CD8-positive, alpha-beta memory T cell (primary cell): ENCODE data around the gene PTPRE. TPM values are rescaled to one million over a fixed set of nuclear protein-coding genes. Genes with fewer than 3 reads are reported as not detected.

Experiments used
- CTCF ChIA-PET: fragments of 350-600 bp; sonication (Branson Sonifier 250); formaldehyde crosslinking; loops from one replicate; lab custom pipeline; 2021; ENCODE audit warnings: antibody characterized with exemption; lab: Charles Lee
- POLR2A ChIA-PET: fragments of 350-600 bp; sonication (Branson Sonifier 250); formaldehyde crosslinking; loops from one replicate; lab custom pipeline; 2021; ENCODE audit warnings: antibody characterized with exemption; lab: Charles Lee
- DNase-seq, 5 donors: peaks; one replicate each; pipeline versions ENCODE4 v3.0.0 to v3.0.0-alpha.2; 2020 to 2022; ENCODE audit warnings: mixed read lengths in 1 of 5
- H3K27ac ChIP-seq: one replicate; pipeline ENCODE4 v1.7.0; 2013; ENCODE audit warnings: low read depth, mild to moderate bottlenecking, low read length, moderate library complexity
- H3K27me3 ChIP-seq: 2 replicates; pipeline ENCODE4 v1.7.0; 2013; ENCODE audit warnings: low read length, mild to moderate bottlenecking; ENCODE audit not compliant: insufficient read depth, poor library complexity, severe bottlenecking
- H3K36me3 ChIP-seq: 2 replicates; pipeline ENCODE4 v1.7.0; 2013; ENCODE audit warnings: mild to moderate bottlenecking, low read length, moderate library complexity; ENCODE audit not compliant: insufficient read depth
- H3K4me1 ChIP-seq: 2 replicates; pipeline ENCODE4 v1.7.0; 2013; ENCODE audit warnings: mild to moderate bottlenecking, low read length, moderate library complexity; ENCODE audit not compliant: insufficient read depth
- H3K4me3 ChIP-seq: 2 replicates; pipeline ENCODE4 v1.7.0; 2013; ENCODE audit warnings: mild to moderate bottlenecking, low read length
- H3K9me3 ChIP-seq: 2 replicates; pipeline ENCODE4 v1.7.0; 2013; ENCODE audit warnings: mild to moderate bottlenecking, low read length
- H3K27ac Mint-ChIP-seq, 8 donors: one replicate each; pipeline ENCODE4 v1.8.0; 2020 to 2021; ENCODE audit warnings: mixed read lengths in 8 of 8, mild to moderate bottlenecking in 6 of 8, inconsistent platforms in 3 of 8, moderate library complexity in 3 of 8
- H3K27me3 Mint-ChIP-seq, 2 donors: one replicate each; pipeline ENCODE4 v1.8.0; 2020 to 2021; ENCODE audit warnings: mixed read lengths in 2 of 2, mild to moderate bottlenecking in 1 of 2, moderate library complexity in 1 of 2
- H3K36me3 Mint-ChIP-seq, 3 donors: one replicate each; pipeline ENCODE4 v1.8.0; 2020 to 2021; ENCODE audit warnings: mixed read lengths in 3 of 3, inconsistent platforms in 1 of 3, mild to moderate bottlenecking in 1 of 3
- H3K4me1 Mint-ChIP-seq, 3 donors: one replicate each; pipeline ENCODE4 v1.8.0; 2020 to 2021; ENCODE audit warnings: mixed read lengths in 3 of 3, inconsistent platforms in 1 of 3, mild to moderate bottlenecking in 1 of 3
- H3K4me3 Mint-ChIP-seq, 7 donors: one replicate each; pipeline ENCODE4 v1.8.0; 2020 to 2021; ENCODE audit warnings: mixed read lengths in 7 of 7, mild to moderate bottlenecking in 6 of 7, moderate library complexity in 4 of 7, inconsistent platforms in 2 of 7
- H3K9me3 Mint-ChIP-seq, 5 donors: one replicate each; pipeline ENCODE4 v1.8.0; 2020 to 2022; ENCODE audit warnings: mixed read lengths in 5 of 5, mild to moderate bottlenecking in 3 of 5, moderate library complexity in 2 of 5, inconsistent platforms in 1 of 5
- polyA plus RNA-seq: library from polyadenylated mRNA; unstranded; fragments of 300-500 nt; fragmentation: Illumina TruSeq; gene quantifications from one replicate; pipeline ENCODE4 v1.2.3, GENCODE V29; 2021
- total RNA-seq, 2 experiments: library from RNA; stranded (reverse); gene quantifications; one replicate each; pipeline ENCODE4 v1.2.3, GENCODE V29; 2021

Gene PTPRE
- total and polyA plus RNA-seq, 3 experiments from 2014 or later: 25.2 to 29.5 (median 26.0) TPM

DNA sequence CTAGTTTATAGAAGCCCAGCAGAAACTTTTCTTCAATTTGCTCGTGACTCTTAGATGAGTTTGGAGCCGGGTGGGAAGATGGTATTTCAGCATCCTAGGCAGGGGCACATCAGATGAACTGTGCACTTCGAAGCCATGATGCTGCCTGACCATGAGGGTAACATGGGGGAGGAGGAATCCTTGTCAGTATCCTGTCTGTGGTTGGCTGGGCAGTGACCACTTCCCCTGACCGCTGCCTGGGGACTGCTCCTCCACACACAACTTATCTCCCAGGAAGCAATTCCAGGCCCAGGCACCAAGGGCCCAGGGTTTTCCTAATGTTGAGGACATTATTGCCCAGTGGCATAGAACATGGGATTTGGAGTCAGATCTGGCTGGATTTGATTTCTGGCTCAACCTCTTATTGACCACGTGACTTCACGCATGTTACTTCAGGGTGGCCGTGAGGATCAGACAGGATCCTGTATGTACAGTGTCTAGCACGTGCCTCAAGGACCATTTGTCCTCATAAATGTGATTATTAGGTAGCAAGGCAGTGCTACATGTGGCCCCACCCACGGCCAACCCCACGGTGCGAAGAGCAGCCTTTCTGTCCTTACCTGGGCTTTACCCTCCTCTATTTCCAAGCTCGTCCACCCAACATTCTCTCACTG lies 65.2 kb downstream of the PTPRE start:
- H3K9me3 Mint-ChIP-seq: no peaks in the 10 kb centered on the region
- CTCF ChIA-PET: no interaction called here

DNA sequence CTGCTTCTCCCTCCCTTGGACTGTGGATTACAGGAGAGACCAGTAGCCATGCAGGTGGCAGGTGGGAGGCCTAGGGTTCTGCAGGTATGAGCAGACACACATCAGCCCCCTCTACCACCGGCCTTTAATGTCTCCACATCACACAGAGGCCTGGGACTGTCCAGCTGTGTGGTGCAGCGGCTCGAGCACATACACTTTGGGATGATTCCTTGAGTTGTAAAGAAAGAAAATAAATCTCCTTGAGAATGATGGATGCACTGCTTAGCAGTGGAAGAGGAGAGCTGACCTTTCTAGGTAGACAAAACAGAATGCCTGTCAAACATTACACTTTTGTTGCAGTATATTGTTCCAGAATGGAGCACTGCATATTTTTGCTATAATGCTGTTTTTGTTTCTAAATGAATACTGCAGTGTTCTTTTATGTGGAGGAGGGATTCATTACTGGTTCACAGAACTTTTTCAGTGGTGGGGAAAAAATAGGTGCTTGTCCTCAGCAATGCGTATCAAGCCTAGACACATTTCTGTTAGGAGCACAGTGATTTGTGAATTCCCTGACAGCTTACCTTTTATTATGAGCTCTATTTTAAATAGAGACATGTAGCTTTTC lies 66.0 kb downstream of the PTPRE start:
- no peaks in the 10 kb centered on the region for H3K27me3 ChIP-seq
- POLR2A ChIA-PET: no interaction called here
- H3K27ac Mint-ChIP-seq: no peak overlapping the region
- no peak overlapping the region for H3K4me3 ChIP-seq
- H3K27me3 Mint-ChIP-seq: peaks cover 22 to 56% of the 10 kb centered on the region in 2 donors
- no peak overlapping the region for H3K4me3 Mint-ChIP-seq
- DNase-seq: no peak
- H3K27ac ChIP-seq: no peak overlapping the region
- H3K9me3 ChIP-seq: no peaks in the 10 kb centered on the region
- H3K4me1 ChIP-seq: no peaks in the 10 kb centered on the region
- H3K36me3 ChIP-seq: no peaks in the 10 kb centered on the region
- no peaks in the 10 kb centered on the region for H3K4me1 Mint-ChIP-seq
- H3K9me3 Mint-ChIP-seq: no peaks in the 10 kb centered on the region
- no peaks in the 10 kb centered on the region for H3K36me3 Mint-ChIP-seq
- CTCF ChIA-PET: no interaction called here

More for the DNA sequence above, 65.2 kb downstream of the PTPRE start:
- H3K27ac Mint-ChIP-seq: no peak overlapping the region
- peaks cover 22 to 51% of the 10 kb centered on the region in 2 donors for H3K27me3 Mint-ChIP-seq
- Histone ChIP-seq H3K27ac (no peak overlapping the region), H3K9me3 (no peaks in the 10 kb centered on the region), H3K27me3 (no peaks in the 10 kb centered on the region), H3K4me1 (no peaks in the 10 kb centered on the region), H3K36me3 (no peaks in the 10 kb centered on the region), H3K4me3 (no peak overlapping the region)
- no peak for DNase-seq
- H3K4me1 Mint-ChIP-seq: no peaks in the 10 kb centered on the region
- H3K4me3 Mint-ChIP-seq: no peak overlapping the region
- H3K36me3 Mint-ChIP-seq: no peaks in the 10 kb centered on the region
- POLR2A ChIA-PET: no interaction called here

DNA sequence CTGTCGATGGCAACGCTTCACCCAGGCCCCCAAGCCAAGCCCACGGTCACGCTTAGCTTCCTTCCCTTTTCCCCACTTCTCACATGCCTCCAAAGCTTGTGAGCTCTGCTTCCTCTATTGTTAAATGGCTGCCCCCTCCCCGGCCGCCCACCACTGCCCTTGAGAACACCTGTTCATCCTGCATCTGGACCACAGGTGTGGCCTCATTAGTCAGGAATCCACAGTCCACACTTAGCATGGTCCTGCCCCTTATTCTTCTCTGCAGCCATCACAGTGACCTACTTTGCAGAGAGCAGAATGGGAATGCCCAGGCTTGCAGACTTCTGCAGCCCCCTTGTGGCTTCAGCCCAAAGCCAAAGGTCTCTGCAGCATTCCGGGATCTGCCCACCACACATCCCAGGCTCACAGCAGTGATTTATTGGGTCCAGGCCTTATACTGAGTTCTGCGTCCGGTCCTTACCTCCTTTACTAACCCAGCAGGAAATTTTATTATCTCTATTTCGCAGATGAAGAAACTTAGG lies 66.9 kb downstream of the PTPRE start:
- Histone ChIP-seq H3K9me3 (no peaks in the 10 kb centered on the region), H3K4me3 (no peak overlapping the region), H3K4me1 (no peaks in the 10 kb centered on the region), H3K27me3 (no peaks in the 10 kb centered on the region), H3K27ac (no peak overlapping the region), H3K36me3 (no peaks in the 10 kb centered on the region)
- CTCF ChIA-PET: no interaction called here
- H3K27me3 Mint-ChIP-seq: peaks cover 22 to 56% of the 10 kb centered on the region in 2 donors
- no peaks in the 10 kb centered on the region for H3K4me1 Mint-ChIP-seq
- no peak for DNase-seq
- POLR2A ChIA-PET: no interaction called here
- peak overlapping the region in 1 of 8 donors; percentile 24 for H3K27ac Mint-ChIP-seq
- no peaks in the 10 kb centered on the region for H3K9me3 Mint-ChIP-seq
- no peaks in the 10 kb centered on the region for H3K36me3 Mint-ChIP-seq
- no peak overlapping the region for H3K4me3 Mint-ChIP-seq

GRCh38 chr10:127974911-127975310 lies 68.0 kb downstream of the PTPRE start:
- CTCF ChIA-PET: no interaction called here
- Histone ChIP-seq H3K27me3 (no peaks in the 10 kb centered on the region), H3K36me3 (no peaks in the 10 kb centered on the region), H3K27ac (no peak overlapping the region), H3K4me1 (no peaks in the 10 kb centered on the region), H3K9me3 (no peaks in the 10 kb centered on the region), H3K4me3 (no peak overlapping the region)
- no peak overlapping the region for H3K27ac Mint-ChIP-seq
- no peaks in the 10 kb centered on the region for H3K4me1 Mint-ChIP-seq
- POLR2A ChIA-PET: no interaction called here
- peaks cover 0 to 4% (median 3%) of the 10 kb centered on the region in 5 donors for H3K9me3 Mint-ChIP-seq
- H3K36me3 Mint-ChIP-seq: no peaks in the 10 kb centered on the region
- no peak for DNase-seq
- H3K27me3 Mint-ChIP-seq: peaks cover 24 to 63% of the 10 kb centered on the region in 2 donors
- no peak overlapping the region for H3K4me3 Mint-ChIP-seq

DNA sequence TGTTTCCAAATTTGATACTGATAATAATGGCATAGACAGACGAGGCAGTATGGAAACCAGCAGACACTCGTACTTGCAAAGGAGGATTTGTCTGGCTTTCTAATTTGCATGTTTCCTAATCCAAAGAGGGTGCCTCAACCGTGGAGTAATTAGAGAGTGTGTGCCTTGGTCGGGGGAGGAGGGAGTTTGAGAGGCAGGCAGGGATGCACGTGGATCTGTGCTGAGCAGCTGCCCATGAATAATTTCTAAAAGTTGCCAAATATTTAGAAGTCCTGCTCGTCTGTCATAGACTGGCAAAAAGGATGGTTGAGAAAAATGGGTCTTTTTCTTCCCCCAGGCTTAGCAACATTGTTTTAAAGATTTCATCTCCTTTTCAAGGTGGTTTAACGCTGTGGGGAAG lies 69.4 kb downstream of the PTPRE start:
- no peak for DNase-seq
- peaks cover 19 to 64% of the 10 kb centered on the region in 2 donors for H3K27me3 Mint-ChIP-seq
- H3K9me3 Mint-ChIP-seq: peaks cover 3 to 14% (median 8%) of the 10 kb centered on the region in 5 donors
- CTCF ChIA-PET: no interaction called here
- no peaks in the 10 kb centered on the region for H3K36me3 ChIP-seq
- peaks cover 4% of the 10 kb centered on the region for H3K9me3 ChIP-seq
- POLR2A ChIA-PET: no interaction called here
- H3K4me1 ChIP-seq: no peaks in the 10 kb centered on the region
- H3K27me3 ChIP-seq: no peaks in the 10 kb centered on the region
- no peak overlapping the region for H3K4me3 ChIP-seq
- H3K4me1 Mint-ChIP-seq: no peaks in the 10 kb centered on the region
- no peak overlapping the region for H3K27ac Mint-ChIP-seq
- no peak overlapping the region for H3K27ac ChIP-seq
- no peak overlapping the region for H3K4me3 Mint-ChIP-seq
- no peaks in the 10 kb centered on the region for H3K36me3 Mint-ChIP-seq

DNA sequence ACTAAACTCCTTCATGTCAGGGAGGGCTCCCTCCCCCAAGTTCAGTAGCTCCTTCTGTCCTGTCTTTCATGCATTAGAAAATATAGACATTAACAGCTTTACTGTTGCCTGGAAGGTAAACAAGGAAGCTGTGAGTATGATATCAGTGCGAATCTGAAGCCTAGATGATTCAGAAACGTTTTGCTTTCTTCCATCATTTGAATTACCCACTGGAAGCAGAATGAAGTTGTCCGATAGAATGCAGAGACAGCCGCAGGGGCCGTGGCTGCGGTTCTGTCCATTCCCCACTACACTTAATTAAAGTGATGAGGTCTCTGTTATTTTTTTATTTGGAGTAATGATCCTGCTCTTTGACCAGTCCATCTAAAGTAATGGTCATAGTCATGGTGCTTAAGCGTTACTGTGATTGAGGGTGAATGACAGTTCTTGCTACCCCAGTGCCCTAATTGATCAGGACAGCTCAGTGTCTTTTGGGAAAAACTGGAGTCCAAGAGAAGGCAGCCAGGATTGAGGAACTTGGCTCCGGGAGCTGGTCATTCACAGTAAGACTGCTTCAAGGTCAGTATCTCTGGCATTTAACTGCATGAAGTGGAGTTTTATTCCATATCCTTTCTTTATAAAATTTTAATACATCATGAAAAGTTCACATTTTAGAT lies 69.9 kb downstream of the PTPRE start:
- Histone ChIP-seq H3K9me3 (peaks cover 4% of the 10 kb centered on the region), H3K27me3 (no peaks in the 10 kb centered on the region), H3K4me1 (no peaks in the 10 kb centered on the region), H3K4me3 (no peak overlapping the region), H3K27ac (no peak overlapping the region), H3K36me3 (no peaks in the 10 kb centered on the region)
- Mint-ChIP-seq H3K4me3 (no peak overlapping the region), H3K27ac (no peak overlapping the region), H3K36me3 (no peaks in the 10 kb centered on the region), H3K27me3 (peaks cover 19 to 61% of the 10 kb centered on the region in 2 donors), H3K9me3 (peaks cover 3 to 14% (median 9%) of the 10 kb centered on the region in 5 donors), H3K4me1 (no peaks in the 10 kb centered on the region)
- no peak for DNase-seq
- POLR2A ChIA-PET: no interaction called here
- CTCF ChIA-PET: no interaction called here

GRCh38 chr10:127977357-127978009 lies 70.6 kb downstream of the PTPRE start:
- CTCF ChIA-PET: no interaction called here
- H3K9me3 Mint-ChIP-seq: peaks cover 3 to 14% (median 10%) of the 10 kb centered on the region in 5 donors
- POLR2A ChIA-PET: no interaction called here
- no peak overlapping the region for H3K4me3 ChIP-seq
- H3K9me3 ChIP-seq: peaks cover 4% of the 10 kb centered on the region
- H3K4me1 ChIP-seq: no peaks in the 10 kb centered on the region
- H3K27me3 ChIP-seq: no peaks in the 10 kb centered on the region
- H3K27ac Mint-ChIP-seq: no peak overlapping the region
- H3K4me1 Mint-ChIP-seq: no peaks in the 10 kb centered on the region
- H3K4me3 Mint-ChIP-seq: no peak overlapping the region
- peaks cover 19 to 56% of the 10 kb centered on the region in 2 donors for H3K27me3 Mint-ChIP-seq
- DNase-seq: no peak
- no peaks in the 10 kb centered on the region for H3K36me3 Mint-ChIP-seq
- H3K27ac ChIP-seq: no peak overlapping the region
- H3K36me3 ChIP-seq: no peaks in the 10 kb centered on the region

DNA sequence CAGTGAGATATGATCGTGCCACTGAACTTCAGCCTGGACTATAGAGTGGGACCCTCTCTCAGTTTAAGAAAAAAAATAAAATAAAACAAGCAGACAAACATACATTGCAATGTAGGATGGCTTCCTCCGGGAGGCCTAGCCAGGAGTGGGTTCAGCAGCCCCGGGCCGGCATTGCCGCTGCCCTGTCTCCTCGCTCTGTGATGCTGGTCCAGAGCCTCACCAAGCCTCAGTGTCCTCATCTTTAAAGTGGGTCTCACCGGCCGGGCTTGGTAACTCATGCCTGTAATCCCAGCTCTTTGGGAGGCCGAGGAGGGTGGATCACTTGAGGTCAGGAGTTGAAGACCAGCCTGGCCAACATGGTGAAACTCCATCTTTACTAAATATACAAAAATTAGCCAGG lies 71.6 kb downstream of the PTPRE start:
- DNase-seq: no peak
- no peaks in the 10 kb centered on the region for H3K36me3 ChIP-seq
- Mint-ChIP-seq H3K36me3 (no peaks in the 10 kb centered on the region), H3K9me3 (peaks cover 3 to 14% (median 10%) of the 10 kb centered on the region in 5 donors), H3K27ac (no peak overlapping the region), H3K4me3 (no peak overlapping the region), H3K4me1 (no peaks in the 10 kb centered on the region), H3K27me3 (peaks cover 18 to 51% of the 10 kb centered on the region in 2 donors)
- POLR2A ChIA-PET: no interaction called here
- no peak overlapping the region for H3K27ac ChIP-seq
- peaks cover 4% of the 10 kb centered on the region for H3K9me3 ChIP-seq
- H3K4me1 ChIP-seq: no peaks in the 10 kb centered on the region
- CTCF ChIA-PET: no interaction called here
- H3K27me3 ChIP-seq: no peaks in the 10 kb centered on the region
- H3K4me3 ChIP-seq: no peak overlapping the region
